Ovary (tissue), 3 donors: ENCODE results near the gene TP53BP2.

Experiments used
- CTCF ChIP-seq, 3 donors: fragments of 450-650 bp in 2 of 3; fragments of 200-600 bp in 1 of 3; IDR thresholded peaks; one replicate each; pipeline versions ENCODE4 v1.5.1 to v1.8.0; 2016 to 2022; ENCODE audit warnings: antibody characterized with exemption in 3 of 3, mild to moderate bottlenecking in 1 of 3
- EP300 ChIP-seq: sonication (generic); formaldehyde crosslinking; IDR thresholded peaks from one replicate; pipeline ENCODE4 v1.6.1; 2017; ENCODE audit warnings: antibody characterized with exemption
- POLR2A ChIP-seq: fragments of 450-650 bp; IDR thresholded peaks from one replicate; pipeline ENCODE4 v1.6.1; 2017; ENCODE audit warnings: antibody characterized with exemption, mild to moderate bottlenecking, moderate library complexity
- donor health status: DM: no; HTN: no; CAD: no.

GRCh38 chr1:223831755-223832636 is 13.8 kb downstream of the TP53BP2 start:
- no peak for TF ChIP-seq CTCF (IDR thresholded peaks at IDR 0.05)
- TF ChIP-seq POLR2A: no peak
- TF ChIP-seq EP300: no peak
